A549 (cell line): ENCODE measurements around the gene MRPL45. TPM values are rescaled to one million over a fixed set of nuclear protein-coding genes. Genes with fewer than 3 reads are reported as not detected.

Experiments used
- ATAC-seq, 2 experiments: fragments of 200-7000 bp in 1 of 2; fragments of >200 bp in 1 of 2; cut with Nextera tagmentation in 1 of 2; cut with Tn5 transposase in 1 of 2; 3 replicates each; pipeline versions ENCODE4 v1.8.0 to v1.9.1; 2018 to 2020; ENCODE audit warnings: mild to moderate bottlenecking in 1 of 2, moderate library complexity in 1 of 2
- CTCF ChIA-PET: fragments of 300-600 bp; sonication (Branson Sonifier 250); formaldehyde crosslinking; extraction: SDS; loops from one replicate; lab custom pipeline; 2021; ENCODE audit warnings: antibody characterized with exemption, inconsistent platforms; lab: Yijun Ruan, JAX
- POLR2A ChIA-PET: fragments of 350-600 bp; formaldehyde crosslinking; extraction: SDS; loops from one replicate; lab custom pipeline; 2021; ENCODE audit warnings: antibody characterized with exemption, inconsistent platforms; lab: Yijun Ruan, JAX
- DNase-seq, 2 experiments: peaks; one replicate each; pipeline versions ENCODE4 v3.0.0 to v3.0.0-alpha.2; 2011 to 2016; ENCODE audit warnings: low read depth in 1 of 2, low spot score in 1 of 2
- FAIRE-seq: peaks from 2 replicates; lab custom pipeline; 2011; peaks lifted over from hg19 to GRCh38; lab: Jason Lieb, UNC
- H3K27ac ChIP-seq, 2 experiments: fragments of >200 bp; sonication (Bioruptor Twin); formaldehyde crosslinking; 3 replicates each; pipeline ENCODE4 v1.5.1; 2016 to 2017
- H3K4me1 ChIP-seq: fragments of >200 bp; sonication (Bioruptor Twin); formaldehyde crosslinking; 3 replicates; pipeline ENCODE4 v1.6.1; 2016
- H3K4me2 ChIP-seq: fragments of >200 bp; sonication (Bioruptor Twin); formaldehyde crosslinking; 3 replicates; pipeline ENCODE4 v1.6.1; 2016
- H3K4me3 ChIP-seq: fragments of >200 bp; sonication (Bioruptor Twin); formaldehyde crosslinking; 3 replicates; pipeline ENCODE4 v1.5.1; 2016
- H3K9me3 ChIP-seq: fragments of >200 bp; sonication (Bioruptor Twin); formaldehyde crosslinking; 3 replicates; pipeline ENCODE4 v1.6.1; 2016
- CBX2 ChIP-seq: fragments of 200-600 bp; sonication (generic); IDR thresholded peaks from 2 replicates; pipeline ENCODE4 v1.6.1; 2016; ENCODE audit warnings: low read depth, mild to moderate bottlenecking, borderline replicate concordance
- CEBPB ChIP-seq, 2 experiments: fragments of >200 bp in 1 of 2; sonication (Bioruptor Twin) in 1 of 2; formaldehyde crosslinking in 1 of 2; IDR thresholded peaks; 2 replicates each; pipeline ENCODE4 v1.6.1; 2012 to 2016
- CHD4 ChIP-seq: fragments of 200-600 bp; sonication (generic); IDR thresholded peaks from 2 replicates; pipeline ENCODE4 v1.6.1; 2016; ENCODE audit warnings: antibody characterized with exemption, mild to moderate bottlenecking, borderline replicate concordance
- ESRRA ChIP-seq: fragments of 150-350 bp; IDR thresholded peaks from 2 replicates; pipeline ENCODE4 v1.6.1; 2014; ENCODE audit warnings: mild to moderate bottlenecking, low read length, borderline replicate concordance
- FOSB ChIP-seq: fragments of 250-450 bp; sonication (Bioruptor Pico); IDR thresholded peaks from 2 replicates; pipeline ENCODE4 v1.5.0; 2020; ENCODE audit warnings: mild to moderate bottlenecking, moderate library complexity
- FOSL2 ChIP-seq, 2 experiments: fragments of 450-650 bp in 1 of 2; fragments of >200 bp in 1 of 2; sonication (Bioruptor Twin) in 1 of 2; formaldehyde crosslinking; IDR thresholded peaks; 2 replicates each; pipeline versions ENCODE4 v1.5.0 to v1.6.1; 2016 to 2020; ENCODE audit warnings: mild to moderate bottlenecking in 1 of 2, moderate library complexity in 1 of 2
- HOXA7 ChIP-seq: fragments of 250-450 bp; sonication (Bioruptor Pico); IDR thresholded peaks from 2 replicates; pipeline ENCODE4 v1.5.0; 2020; ENCODE audit warnings: mild to moderate bottlenecking, moderate library complexity
- HOXB5 ChIP-seq: fragments of 250-450 bp; sonication (Bioruptor Pico); IDR thresholded peaks from 2 replicates; pipeline ENCODE4 v1.5.0; 2020; ENCODE audit warnings: mild to moderate bottlenecking, moderate library complexity
- JUN ChIP-seq, 2 experiments: fragments of >200 bp; sonication (Bioruptor Twin); formaldehyde crosslinking; IDR thresholded peaks; 2 replicates in 1 of 2; 3 replicates in 1 of 2; pipeline ENCODE4 v1.6.1; 2016 to 2017
- JUNB ChIP-seq: fragments of >200 bp; sonication (Bioruptor Twin); formaldehyde crosslinking; IDR thresholded peaks from 2 replicates; pipeline ENCODE4 v1.6.1; 2016
- KDM5A ChIP-seq: fragments of 200-600 bp; sonication (generic); IDR thresholded peaks from 2 replicates; pipeline ENCODE4 v1.6.1; 2016; ENCODE audit warnings: antibody characterized with exemption, mild to moderate bottlenecking
- PHF8 ChIP-seq: fragments of 200-600 bp; sonication (generic); IDR thresholded peaks from 2 replicates; pipeline ENCODE4 v1.6.1; 2016; ENCODE audit warnings: low read depth, mild to moderate bottlenecking, antibody characterized with exemption, moderate library complexity, borderline replicate concordance
- RAD21 ChIP-seq, 2 experiments: fragments of >200 bp in 1 of 2; sonication (Bioruptor Twin) in 1 of 2; formaldehyde crosslinking in 1 of 2; IDR thresholded peaks in 1 of 2; conservative IDR thresholded peaks in 1 of 2; 2 replicates in 1 of 2; 3 replicates in 1 of 2; pipeline ENCODE4 v1.6.1; 2012 to 2018; ENCODE audit warnings: inconsistent platforms in 1 of 2
- RARB ChIP-seq: fragments of 250-450 bp; sonication (Bioruptor Pico); IDR thresholded peaks from 2 replicates; pipeline ENCODE4 v1.8.0; 2021; ENCODE audit warnings: mild to moderate bottlenecking, moderate library complexity
- RCOR1 ChIP-seq: fragments of 150-350 bp; IDR thresholded peaks from 2 replicates; pipeline ENCODE4 v1.6.1; 2014; ENCODE audit warnings: antibody characterized with exemption, low read length, low read depth
- RNF2 ChIP-seq: fragments of 200-600 bp; sonication (generic); IDR thresholded peaks from 2 replicates; pipeline ENCODE4 v1.6.1; 2016; ENCODE audit warnings: low read depth, mild to moderate bottlenecking, antibody characterized with exemption, moderate library complexity, borderline replicate concordance
- TP53 ChIP-seq: fragments of 250-450 bp; sonication (Bioruptor Pico); IDR thresholded peaks from 2 replicates; pipeline ENCODE4 v1.5.0; 2021; ENCODE audit warnings: mild to moderate bottlenecking, moderate library complexity
- ZC3H11A ChIP-seq: fragments of 450-650 bp; IDR thresholded peaks from 2 replicates; pipeline ENCODE4 v1.6.1; 2014; ENCODE audit warnings: antibody characterized with exemption, mild to moderate bottlenecking
- WGBS: methylation state at CpG from one replicate; pipeline ENCODE4 v1.1.6; 2017; ENCODE audit errors: missing lambda C conversion rate; 5-methylcytosine and 5-hydroxymethylcytosine counted together
- polyA plus RNA-seq, 4 experiments: library from polyadenylated mRNA; depleted of rRNA in 3 of 4; stranded (reverse); fragments of >200 nt; fragmentation: RNase III in 1 of 4; extraction: RNeasy Plus Mini Kit Qiagen cat#74134 plus additional on column Dnase treatment in 1 of 4; gene quantifications; 2 replicates in 3 of 4; 3 replicates in 1 of 4; pipeline ENCODE4 v1.2.3, GENCODE V29; 2011 to 2017
- TF ChIP-seq, protein P1 (sequence below): fragments of 150-350 bp; IDR thresholded peaks from 2 replicates; pipeline ENCODE4 v1.6.1; 2014; ENCODE audit warnings: low read depth, mild to moderate bottlenecking, low read length
- TF ChIP-seq, protein P2 (sequence below): fragments of >200 bp; sonication (Bioruptor Twin); formaldehyde crosslinking; IDR thresholded peaks from 3 replicates; pipeline ENCODE4 v1.6.1; 2016
- TF ChIP-seq, protein P3 (sequence below): fragments of 200-600 bp; sonication (generic); IDR thresholded peaks from 2 replicates; pipeline ENCODE4 v1.6.1; 2016; ENCODE audit warnings: antibody characterized with exemption, mild to moderate bottlenecking, moderate library complexity
- TF ChIP-seq, protein P4 (sequence below): fragments of 450-650 bp; IDR thresholded peaks from 2 replicates; pipeline ENCODE4 v1.6.1; 2014; ENCODE audit warnings: antibody characterized with exemption

Gene MRPL45
- polyA plus RNA-seq, 2 of the 4 experiments (the other 2 are of a cell fraction), result 69.6 to 134 TPM

DNA sequence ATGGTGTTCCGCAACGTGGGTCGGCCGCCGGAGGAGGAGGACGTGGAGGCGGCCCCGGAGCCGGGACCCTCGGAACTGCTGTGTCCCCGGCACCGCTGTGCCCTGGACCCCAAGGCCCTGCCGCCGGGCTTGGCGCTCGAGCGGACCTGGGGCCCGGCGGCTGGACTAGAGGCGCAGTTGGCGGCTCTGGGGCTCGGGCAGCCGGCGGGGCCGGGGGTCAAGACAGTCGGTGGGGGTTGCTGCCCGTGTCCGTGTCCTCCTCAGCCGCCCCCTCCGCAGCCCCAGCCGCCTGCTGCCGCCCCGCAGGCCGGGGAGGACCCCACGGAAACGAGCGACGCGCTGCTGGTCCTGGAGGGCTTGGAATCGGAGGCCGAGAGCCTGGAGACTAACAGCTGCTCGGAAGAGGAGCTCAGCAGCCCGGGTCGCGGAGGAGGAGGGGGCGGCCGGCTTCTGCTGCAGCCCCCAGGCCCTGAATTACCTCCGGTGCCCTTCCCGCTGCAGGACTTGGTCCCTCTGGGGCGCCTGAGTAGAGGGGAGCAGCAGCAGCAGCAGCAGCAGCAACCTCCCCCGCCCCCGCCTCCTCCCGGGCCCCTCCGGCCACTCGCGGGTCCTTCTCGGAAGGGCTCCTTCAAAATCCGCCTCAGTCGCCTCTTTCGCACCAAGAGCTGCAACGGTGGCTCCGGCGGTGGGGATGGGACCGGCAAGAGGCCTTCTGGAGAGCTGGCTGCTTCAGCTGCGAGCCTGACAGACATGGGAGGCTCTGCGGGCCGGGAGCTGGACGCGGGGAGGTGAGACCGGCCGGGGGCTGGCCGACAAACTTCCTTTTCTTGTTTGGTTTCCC is 55.5 kb downstream of the MRPL45 start:
- DNase-seq (peak in 1 of 2 experiments; percentile 29), FAIRE-seq (no peak), ATAC-seq (peak; percentile 15 to 16; a peak in 5 of 6 replicates)
- TF ChIP-seq HOXB5 (CRISPR knock-in tag), result no peak
- no peak for TF ChIP-seq TP53 (CRISPR knock-in tag)
- TF ChIP-seq FOSL2 (IDR thresholded peaks at IDR 0.05), result no peak
- no peak for TF ChIP-seq FOSL2 (CRISPR knock-in tag; IDR thresholded peaks at IDR 0.05)
- TF ChIP-seq RCOR1, result no peak
- TF ChIP-seq PHF8, result peak; percentile 30; the same call in 1 of the 2 replicates
- Histone ChIP-seq H3K4me1 (peaks cover 26% of the 10 kb centered on the region), H3K27ac (peak overlapping the region; percentile 96 to 99), H3K4me3 (peak overlapping the region; percentile 95), H3K9me3 (no peaks in the 10 kb centered on the region), H3K4me2 (peak overlapping the region; percentile 75)
- CTCF ChIA-PET, result interaction anchor here (1.4 to 27.2 kb wide), 8 partner anchors 8 to 139 kb away, joined by 4 to 675 read pairs (median 9); partner anchors contain the start of gene GPR179
- POLR2A ChIA-PET, result interaction anchor here (0.7 to 1.8 kb wide), 5 partner anchors 13 to 62 kb away, joined by 3 to 8 read pairs (median 7); no protein-coding TSS in a partner anchor
- WGBS, result 3% methylated on average over 20 of the region's 72 CpGs

DNA sequence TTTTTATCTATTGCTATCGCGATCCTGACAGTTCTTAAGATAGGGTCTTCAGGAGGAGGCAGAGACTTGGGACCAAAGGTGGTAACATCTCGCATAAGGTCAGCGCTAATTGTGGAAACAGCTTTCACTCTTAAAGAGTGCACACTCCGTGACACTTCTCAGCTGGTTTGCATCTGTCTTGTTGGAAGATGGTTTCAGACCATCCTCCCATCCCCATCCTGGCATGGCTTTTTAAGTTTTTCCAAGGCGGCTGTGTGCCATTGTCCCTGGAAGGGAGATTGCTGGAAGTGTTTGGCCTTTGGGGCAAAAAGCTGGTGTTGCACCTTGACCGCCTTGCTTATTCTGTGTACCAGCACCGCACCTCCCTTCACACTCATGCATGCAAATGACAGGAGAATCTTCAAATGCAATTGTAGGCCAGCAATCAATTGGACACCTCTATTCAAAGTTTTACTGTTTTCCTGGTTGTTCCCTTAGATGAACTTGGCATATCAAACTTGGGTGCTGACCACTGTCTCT is 56.2 kb downstream of the MRPL45 start:
- ChIA-PET CTCF (interaction anchor here (1.4 to 27.2 kb wide), 9 partner anchors 9 to 314 kb away, joined by 4 to 675 read pairs (median 10); partner anchors contain the start of gene GPR179), POLR2A (no interaction called here)
- WGBS, result 61% methylated on average over 8 of the region's 8 CpGs
- Histone ChIP-seq H3K27ac (peak overlapping the region; percentile 96 to 99; a peak in 4 of 6 replicates), H3K4me2 (peak overlapping the region; percentile 75), H3K4me1 (peaks cover 32% of the 10 kb centered on the region), H3K9me3 (no peaks in the 10 kb centered on the region), H3K4me3 (peak overlapping the region; percentile 95)
- FAIRE-seq (no peak), ATAC-seq (no peak), DNase-seq (no peak)
- no peak for TF ChIP-seq CEBPB (IDR thresholded peaks at IDR 0.05)

DNA sequence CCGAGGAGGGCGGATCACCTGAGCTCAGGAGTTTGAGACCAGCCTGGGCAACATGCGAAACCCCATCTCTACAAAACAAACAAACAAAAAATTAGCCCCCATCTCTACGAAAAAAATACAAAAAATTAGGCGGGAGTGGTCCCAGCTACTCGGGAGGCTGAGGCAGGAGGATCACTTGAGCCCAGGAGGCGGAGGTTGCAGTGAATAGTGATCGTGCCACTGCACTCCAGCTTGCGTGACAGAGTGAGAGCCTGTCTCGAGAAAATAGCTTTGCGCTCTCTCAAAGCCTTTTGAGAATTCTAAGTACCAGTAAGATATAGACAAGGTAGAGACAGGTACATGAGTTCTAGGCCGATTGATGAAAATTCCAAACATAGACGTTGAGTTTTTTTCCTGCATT is 56.7 kb downstream of the MRPL45 start:
- TF ChIP-seq, protein P1, sequence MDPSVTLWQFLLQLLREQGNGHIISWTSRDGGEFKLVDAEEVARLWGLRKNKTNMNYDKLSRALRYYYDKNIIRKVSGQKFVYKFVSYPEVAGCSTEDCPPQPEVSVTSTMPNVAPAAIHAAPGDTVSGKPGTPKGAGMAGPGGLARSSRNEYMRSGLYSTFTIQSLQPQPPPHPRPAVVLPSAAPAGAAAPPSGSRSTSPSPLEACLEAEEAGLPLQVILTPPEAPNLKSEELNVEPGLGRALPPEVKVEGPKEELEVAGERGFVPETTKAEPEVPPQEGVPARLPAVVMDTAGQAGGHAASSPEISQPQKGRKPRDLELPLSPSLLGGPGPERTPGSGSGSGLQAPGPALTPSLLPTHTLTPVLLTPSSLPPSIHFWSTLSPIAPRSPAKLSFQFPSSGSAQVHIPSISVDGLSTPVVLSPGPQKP, result no peak
- TF ChIP-seq FOSB (no peak), RNF2 (no peak), CBX2 (no peak), HOXA7 (CRISPR knock-in tag) (no peak), RARB (CRISPR knock-in tag) (no peak), ZC3H11A (no peak), PHF8 (no peak), JUNB (no peak), CHD4 (no peak), JUN (IDR thresholded peaks at IDR 0.05) (no peak), RAD21 (conservative IDR thresholded peaks at IDR 0.05 in 1 of 2, IDR thresholded peaks at IDR 0.05 in 1 of 2) (no peak), KDM5A (no peak), ESRRA (no peak)
- TF ChIP-seq, protein P2, sequence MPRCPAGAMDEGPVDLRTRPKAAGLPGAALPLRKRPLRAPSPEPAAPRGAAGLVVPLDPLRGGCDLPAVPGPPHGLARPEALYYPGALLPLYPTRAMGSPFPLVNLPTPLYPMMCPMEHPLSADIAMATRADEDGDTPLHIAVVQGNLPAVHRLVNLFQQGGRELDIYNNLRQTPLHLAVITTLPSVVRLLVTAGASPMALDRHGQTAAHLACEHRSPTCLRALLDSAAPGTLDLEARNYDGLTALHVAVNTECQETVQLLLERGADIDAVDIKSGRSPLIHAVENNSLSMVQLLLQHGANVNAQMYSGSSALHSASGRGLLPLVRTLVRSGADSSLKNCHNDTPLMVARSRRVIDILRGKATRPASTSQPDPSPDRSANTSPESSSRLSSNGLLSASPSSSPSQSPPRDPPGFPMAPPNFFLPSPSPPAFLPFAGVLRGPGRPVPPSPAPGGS, result no peak
- TF ChIP-seq, protein P3, sequence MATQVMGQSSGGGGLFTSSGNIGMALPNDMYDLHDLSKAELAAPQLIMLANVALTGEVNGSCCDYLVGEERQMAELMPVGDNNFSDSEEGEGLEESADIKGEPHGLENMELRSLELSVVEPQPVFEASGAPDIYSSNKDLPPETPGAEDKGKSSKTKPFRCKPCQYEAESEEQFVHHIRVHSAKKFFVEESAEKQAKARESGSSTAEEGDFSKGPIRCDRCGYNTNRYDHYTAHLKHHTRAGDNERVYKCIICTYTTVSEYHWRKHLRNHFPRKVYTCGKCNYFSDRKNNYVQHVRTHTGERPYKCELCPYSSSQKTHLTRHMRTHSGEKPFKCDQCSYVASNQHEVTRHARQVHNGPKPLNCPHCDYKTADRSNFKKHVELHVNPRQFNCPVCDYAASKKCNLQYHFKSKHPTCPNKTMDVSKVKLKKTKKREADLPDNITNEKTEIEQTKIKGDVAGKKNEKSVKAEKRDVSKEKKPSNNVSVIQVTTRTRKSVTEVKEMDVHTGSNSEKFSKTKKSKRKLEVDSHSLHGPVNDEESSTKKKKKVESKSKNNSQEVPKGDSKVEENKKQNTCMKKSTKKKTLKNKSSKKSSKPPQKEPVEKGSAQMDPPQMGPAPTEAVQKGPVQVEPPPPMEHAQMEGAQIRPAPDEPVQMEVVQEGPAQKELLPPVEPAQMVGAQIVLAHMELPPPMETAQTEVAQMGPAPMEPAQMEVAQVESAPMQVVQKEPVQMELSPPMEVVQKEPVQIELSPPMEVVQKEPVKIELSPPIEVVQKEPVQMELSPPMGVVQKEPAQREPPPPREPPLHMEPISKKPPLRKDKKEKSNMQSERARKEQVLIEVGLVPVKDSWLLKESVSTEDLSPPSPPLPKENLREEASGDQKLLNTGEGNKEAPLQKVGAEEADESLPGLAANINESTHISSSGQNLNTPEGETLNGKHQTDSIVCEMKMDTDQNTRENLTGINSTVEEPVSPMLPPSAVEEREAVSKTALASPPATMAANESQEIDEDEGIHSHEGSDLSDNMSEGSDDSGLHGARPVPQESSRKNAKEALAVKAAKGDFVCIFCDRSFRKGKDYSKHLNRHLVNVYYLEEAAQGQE, result no peak
- TF ChIP-seq, protein P4, sequence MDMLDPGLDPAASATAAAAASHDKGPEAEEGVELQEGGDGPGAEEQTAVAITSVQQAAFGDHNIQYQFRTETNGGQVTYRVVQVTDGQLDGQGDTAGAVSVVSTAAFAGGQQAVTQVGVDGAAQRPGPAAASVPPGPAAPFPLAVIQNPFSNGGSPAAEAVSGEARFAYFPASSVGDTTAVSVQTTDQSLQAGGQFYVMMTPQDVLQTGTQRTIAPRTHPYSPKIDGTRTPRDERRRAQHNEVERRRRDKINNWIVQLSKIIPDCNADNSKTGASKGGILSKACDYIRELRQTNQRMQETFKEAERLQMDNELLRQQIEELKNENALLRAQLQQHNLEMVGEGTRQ, result no peak

More for the DNA sequence above, 56.7 kb downstream of the MRPL45 start:
- no peak overlapping the region; the same call in 2 of the 3 replicates for H3K4me3 ChIP-seq
- POLR2A ChIA-PET, result no interaction called here
- H3K4me1 ChIP-seq, result peaks cover 32% of the 10 kb centered on the region
- ATAC-seq (no peak), FAIRE-seq (no peak), DNase-seq (no peak)
- no peak overlapping the region for H3K27ac ChIP-seq
- H3K4me2 ChIP-seq, result peak overlapping the region; percentile 75
- CTCF ChIA-PET, result interaction anchor here (0.9 to 27.2 kb wide), 13 partner anchors 10 to 314 kb away, joined by 3 to 675 read pairs (median 4); partner anchors contain the start of gene GPR179
- no peaks in the 10 kb centered on the region for H3K9me3 ChIP-seq
- WGBS, result 92% methylated on average over 13 of the region's 13 CpGs
